HepG2 (cell line): ENCODE measurements around the gene BANP. TPM values are rescaled to one million over a fixed set of nuclear protein-coding genes. Genes with fewer than 3 reads are reported as not detected.
"Not testable (repeated sequence)": the region's sequence is repeated elsewhere in the genome, so short reads cannot be mapped to it uniquely, and the experiment has no call there.

Experiments used
- U2AF2 ChIP-seq: fragments of 200-400 bp; formaldehyde crosslinking; IDR thresholded peaks from 2 replicates; pipeline ENCODE4 v1.6.1; 2017; ENCODE audit warnings: low read depth, mild to moderate bottlenecking, low read length
- polyA plus RNA-seq, 8 experiments: library from polyadenylated mRNA; depleted of rRNA in 3 of 8; stranded (reverse) in 7 of 8; unstranded in 1 of 8; fragments of >200 nt; fragmentation: Illumina TruSeq in 4 of 8; extraction: Trizol in 4 of 8; gene quantifications; 2 replicates each; pipeline versions ENCODE4 v1.2.1 to v1.2.3, GENCODE V29; 2011 to 2016; ENCODE audit warnings: low read depth in 4 of 8, missing spikeins in 1 of 8, mixed read lengths in 1 of 8; ENCODE audit not compliant: insufficient read depth in 1 of 8
- total RNA-seq, 5 experiments: library from RNA; depleted of rRNA; stranded (reverse); fragments of >200 nt; fragmentation: Illumina TruSeq; extraction: Trizol; gene quantifications; 2 replicates each; pipeline ENCODE4 v1.2.3, GENCODE V29; 2016; ENCODE audit warnings: low read depth in 1 of 5
- TF ChIP-seq, protein P1 (sequence below): sonication (generic); formaldehyde crosslinking; IDR thresholded peaks from 2 replicates; pipeline ENCODE4 v1.4.0; 2020; ENCODE audit warnings: mild to moderate bottlenecking, missing genetic modification reagents
- TF ChIP-seq, protein P2 (sequence below): sonication (generic); formaldehyde crosslinking; IDR thresholded peaks from 2 replicates; pipeline ENCODE4 v1.5.0; 2020; ENCODE audit warnings: missing genetic modification reagents
- TF ChIP-seq, protein P3 (sequence below), 2 experiments: sonication (generic) in 1 of 2; formaldehyde crosslinking in 1 of 2; IDR thresholded peaks; 2 replicates each; pipeline versions ENCODE4 v1.6.1 to v1.9.0; 2014 to 2022; ENCODE audit warnings: antibody characterized with exemption in 1 of 2, borderline replicate concordance in 1 of 2, inconsistent platforms in 1 of 2, low read depth in 1 of 2, missing genetic modification reagents in 1 of 2

The BANP gene
- total and polyA plus RNA-seq, 2 of the 13 experiments (the other 11 are each of a cell fraction or from before 2014, with no cell fraction given) = 20.2 to 23.8 TPM

DNA sequence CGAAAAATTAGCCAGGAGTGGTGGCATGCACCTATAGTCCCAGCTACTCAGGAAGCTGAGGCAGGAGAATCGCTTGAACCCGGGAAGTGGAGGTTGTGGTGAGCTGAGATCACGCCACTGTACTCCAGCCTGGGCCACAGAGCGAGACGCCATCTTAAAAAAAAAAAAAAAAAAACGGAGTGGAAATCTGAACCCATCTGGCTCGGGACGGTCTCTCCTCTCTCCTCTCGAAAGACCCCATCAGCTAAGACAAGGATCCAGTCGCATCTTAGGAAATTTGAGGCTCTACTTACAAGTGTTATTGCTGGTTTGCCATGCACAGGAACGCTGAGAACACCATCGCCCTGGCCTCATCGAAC is 15.2 kb upstream of the BANP start (continued):
- TF ChIP-seq U2AF2 = 0 out of 2 replicates have a peak, but pooled peaks have one; percentile 45
- TF ChIP-seq, protein P1, sequence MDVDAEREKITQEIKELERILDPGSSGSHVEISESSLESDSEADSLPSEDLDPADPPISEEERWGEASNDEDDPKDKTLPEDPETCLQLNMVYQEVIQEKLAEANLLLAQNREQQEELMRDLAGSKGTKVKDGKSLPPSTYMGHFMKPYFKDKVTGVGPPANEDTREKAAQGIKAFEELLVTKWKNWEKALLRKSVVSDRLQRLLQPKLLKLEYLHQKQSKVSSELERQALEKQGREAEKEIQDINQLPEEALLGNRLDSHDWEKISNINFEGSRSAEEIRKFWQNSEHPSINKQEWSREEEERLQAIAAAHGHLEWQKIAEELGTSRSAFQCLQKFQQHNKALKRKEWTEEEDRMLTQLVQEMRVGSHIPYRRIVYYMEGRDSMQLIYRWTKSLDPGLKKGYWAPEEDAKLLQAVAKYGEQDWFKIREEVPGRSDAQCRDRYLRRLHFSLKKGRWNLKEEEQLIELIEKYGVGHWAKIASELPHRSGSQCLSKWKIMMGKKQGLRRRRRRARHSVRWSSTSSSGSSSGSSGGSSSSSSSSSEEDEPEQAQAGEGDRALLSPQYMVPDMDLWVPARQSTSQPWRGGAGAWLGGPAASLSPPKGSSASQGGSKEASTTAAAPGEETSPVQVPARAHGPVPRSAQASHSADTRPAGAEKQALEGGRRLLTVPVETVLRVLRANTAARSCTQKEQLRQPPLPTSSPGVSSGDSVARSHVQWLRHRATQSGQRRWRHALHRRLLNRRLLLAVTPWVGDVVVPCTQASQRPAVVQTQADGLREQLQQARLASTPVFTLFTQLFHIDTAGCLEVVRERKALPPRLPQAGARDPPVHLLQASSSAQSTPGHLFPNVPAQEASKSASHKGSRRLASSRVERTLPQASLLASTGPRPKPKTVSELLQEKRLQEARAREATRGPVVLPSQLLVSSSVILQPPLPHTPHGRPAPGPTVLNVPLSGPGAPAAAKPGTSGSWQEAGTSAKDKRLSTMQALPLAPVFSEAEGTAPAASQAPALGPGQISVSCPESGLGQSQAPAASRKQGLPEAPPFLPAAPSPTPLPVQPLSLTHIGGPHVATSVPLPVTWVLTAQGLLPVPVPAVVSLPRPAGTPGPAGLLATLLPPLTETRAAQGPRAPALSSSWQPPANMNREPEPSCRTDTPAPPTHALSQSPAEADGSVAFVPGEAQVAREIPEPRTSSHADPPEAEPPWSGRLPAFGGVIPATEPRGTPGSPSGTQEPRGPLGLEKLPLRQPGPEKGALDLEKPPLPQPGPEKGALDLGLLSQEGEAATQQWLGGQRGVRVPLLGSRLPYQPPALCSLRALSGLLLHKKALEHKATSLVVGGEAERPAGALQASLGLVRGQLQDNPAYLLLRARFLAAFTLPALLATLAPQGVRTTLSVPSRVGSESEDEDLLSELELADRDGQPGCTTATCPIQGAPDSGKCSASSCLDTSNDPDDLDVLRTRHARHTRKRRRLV (CRISPR knock-in tag) = 0 out of 2 replicates have a peak, but pooled peaks have one; percentile 45
- TF ChIP-seq, protein P2, sequence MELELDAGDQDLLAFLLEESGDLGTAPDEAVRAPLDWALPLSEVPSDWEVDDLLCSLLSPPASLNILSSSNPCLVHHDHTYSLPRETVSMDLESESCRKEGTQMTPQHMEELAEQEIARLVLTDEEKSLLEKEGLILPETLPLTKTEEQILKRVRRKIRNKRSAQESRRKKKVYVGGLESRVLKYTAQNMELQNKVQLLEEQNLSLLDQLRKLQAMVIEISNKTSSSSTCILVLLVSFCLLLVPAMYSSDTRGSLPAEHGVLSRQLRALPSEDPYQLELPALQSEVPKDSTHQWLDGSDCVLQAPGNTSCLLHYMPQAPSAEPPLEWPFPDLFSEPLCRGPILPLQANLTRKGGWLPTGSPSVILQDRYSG (CRISPR knock-in tag) = 0 out of 2 replicates have a peak, but pooled peaks have one; percentile 28
- TF ChIP-seq, protein P3, sequence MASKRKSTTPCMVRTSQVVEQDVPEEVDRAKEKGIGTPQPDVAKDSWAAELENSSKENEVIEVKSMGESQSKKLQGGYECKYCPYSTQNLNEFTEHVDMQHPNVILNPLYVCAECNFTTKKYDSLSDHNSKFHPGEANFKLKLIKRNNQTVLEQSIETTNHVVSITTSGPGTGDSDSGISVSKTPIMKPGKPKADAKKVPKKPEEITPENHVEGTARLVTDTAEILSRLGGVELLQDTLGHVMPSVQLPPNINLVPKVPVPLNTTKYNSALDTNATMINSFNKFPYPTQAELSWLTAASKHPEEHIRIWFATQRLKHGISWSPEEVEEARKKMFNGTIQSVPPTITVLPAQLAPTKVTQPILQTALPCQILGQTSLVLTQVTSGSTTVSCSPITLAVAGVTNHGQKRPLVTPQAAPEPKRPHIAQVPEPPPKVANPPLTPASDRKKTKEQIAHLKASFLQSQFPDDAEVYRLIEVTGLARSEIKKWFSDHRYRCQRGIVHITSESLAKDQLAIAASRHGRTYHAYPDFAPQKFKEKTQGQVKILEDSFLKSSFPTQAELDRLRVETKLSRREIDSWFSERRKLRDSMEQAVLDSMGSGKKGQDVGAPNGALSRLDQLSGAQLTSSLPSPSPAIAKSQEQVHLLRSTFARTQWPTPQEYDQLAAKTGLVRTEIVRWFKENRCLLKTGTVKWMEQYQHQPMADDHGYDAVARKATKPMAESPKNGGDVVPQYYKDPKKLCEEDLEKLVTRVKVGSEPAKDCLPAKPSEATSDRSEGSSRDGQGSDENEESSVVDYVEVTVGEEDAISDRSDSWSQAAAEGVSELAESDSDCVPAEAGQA (IDR thresholded peaks at IDR 0.05; ENCODE audit: low read depth) = not testable (repeated sequence)
- TF ChIP-seq, protein P3 (CRISPR knock-in tag; IDR thresholded peaks at IDR 0.05; ENCODE audit: borderline replicate concordance) = 0 out of 2 replicates have a peak, but pooled peaks have one; percentile 50
